ENCODE measurements around the gene SDE2. TPM values are rescaled to one million over a fixed set of nuclear protein-coding genes. Genes with fewer than 3 reads are reported as not detected.
A peak's percentile ranks its signal among the peaks of the same experiment; 100 is the strongest.

SDE2 gene
- polyA plus RNA-seq (ENCODE audit: insufficient read length in 12 of 12) = 10 to 100 TPM in 11 of 12 donors, not detected in 1; 11.8 to 17.0 (median 15.0) TPM
- long read RNA-seq, donor 1, partial matches to known transcripts = 0 of 3 reads
- long read RNA-seq, donor 1, other reads (novel, unspliced or antisense) = 0 of 3 reads
- long read RNA-seq, donor 2, partial matches to known transcripts = 0 of 3 reads
- long read RNA-seq, donor 2, other reads (novel, unspliced or antisense) = 0 of 3 reads
- long read RNA-seq, donor 3 = 0 reads
- long read RNA-seq, donor 4, partial matches to known transcripts = 0 of 2 reads
- long read RNA-seq, donor 4, other reads (novel, unspliced or antisense) = 0 of 2 reads
- long read RNA-seq, donor 5, partial matches to known transcripts = 11 of 14 reads
- long read RNA-seq, donor 5, other reads (novel, unspliced or antisense) = 0 of 14 reads
- long read RNA-seq, donor 6, partial matches to known transcripts = 0 of 2 reads
- long read RNA-seq, donor 6, other reads (novel, unspliced or antisense) = 0 of 2 reads
- long read RNA-seq, donor 7 = 0 reads
- long read RNA-seq, donor 8, partial matches to known transcripts = 0 of 2 reads
- long read RNA-seq, donor 8, other reads (novel, unspliced or antisense) = 0 of 2 reads
- long read RNA-seq, donor 9, partial matches to known transcripts = 0 of 1 reads
- long read RNA-seq, donor 9, other reads (novel, unspliced or antisense) = 0 of 1 reads
- long read RNA-seq, donor 10, partial matches to known transcripts = 0 of 4 reads
- long read RNA-seq, donor 10, other reads (novel, unspliced or antisense) = 0 of 4 reads
- long read RNA-seq, donor 11, partial matches to known transcripts = 5 of 8 reads
- long read RNA-seq, donor 11, other reads (novel, unspliced or antisense) = 0 of 8 reads

GRCh38 chr1:225999227-225999911 is at the start of gene SDE2:
TSS of gene SDE2 (minus strand) at chr1:225999343. CDS start at chr1:225999312, 31 bp downstream.
- DNase-seq = peak; percentile 99

DNA sequence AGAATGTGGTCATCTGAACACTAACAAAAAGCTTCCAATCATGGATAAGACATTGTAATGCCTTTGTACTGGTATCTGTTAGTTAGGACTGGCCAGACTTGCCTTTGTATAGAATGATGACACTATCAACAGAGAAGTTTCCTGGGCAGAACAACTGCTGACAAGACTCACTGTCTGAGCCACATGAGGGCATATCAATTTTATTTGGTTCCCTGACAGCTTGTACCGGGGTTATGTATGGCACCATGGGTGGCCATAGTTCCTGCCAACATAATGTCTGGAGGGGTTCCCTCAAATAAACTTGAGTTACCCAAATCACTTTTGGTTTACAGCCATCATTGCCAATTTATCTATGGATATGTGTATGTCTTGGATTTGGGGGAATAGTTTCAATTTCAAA is 49.7 kb upstream of the SDE2 start:
- no peak for DNase-seq

DNA sequence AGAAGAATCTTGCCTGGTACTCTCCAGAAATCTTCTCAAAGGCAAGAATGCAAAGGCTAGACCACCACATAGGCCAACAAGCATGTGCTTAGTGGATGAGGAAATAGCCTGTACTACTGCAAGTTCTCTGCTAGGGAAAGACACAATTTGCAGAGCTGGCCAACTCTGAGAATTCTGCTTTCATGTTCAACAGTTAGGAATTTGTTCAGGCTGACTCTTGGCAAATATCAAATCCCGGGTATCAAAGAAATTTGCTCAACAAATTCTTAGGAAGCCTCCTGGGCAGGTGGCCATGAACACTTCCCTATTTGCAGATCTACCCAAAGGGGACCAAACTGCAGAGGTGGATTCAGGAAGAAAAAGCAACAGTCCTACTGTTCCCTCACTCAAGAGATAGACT is 48.4 kb upstream of the SDE2 start:
- no peak for DNase-seq

GRCh38 chr1:226046240-226046639 is 47.1 kb upstream of the SDE2 start:
- DNase-seq = no peak

DNA sequence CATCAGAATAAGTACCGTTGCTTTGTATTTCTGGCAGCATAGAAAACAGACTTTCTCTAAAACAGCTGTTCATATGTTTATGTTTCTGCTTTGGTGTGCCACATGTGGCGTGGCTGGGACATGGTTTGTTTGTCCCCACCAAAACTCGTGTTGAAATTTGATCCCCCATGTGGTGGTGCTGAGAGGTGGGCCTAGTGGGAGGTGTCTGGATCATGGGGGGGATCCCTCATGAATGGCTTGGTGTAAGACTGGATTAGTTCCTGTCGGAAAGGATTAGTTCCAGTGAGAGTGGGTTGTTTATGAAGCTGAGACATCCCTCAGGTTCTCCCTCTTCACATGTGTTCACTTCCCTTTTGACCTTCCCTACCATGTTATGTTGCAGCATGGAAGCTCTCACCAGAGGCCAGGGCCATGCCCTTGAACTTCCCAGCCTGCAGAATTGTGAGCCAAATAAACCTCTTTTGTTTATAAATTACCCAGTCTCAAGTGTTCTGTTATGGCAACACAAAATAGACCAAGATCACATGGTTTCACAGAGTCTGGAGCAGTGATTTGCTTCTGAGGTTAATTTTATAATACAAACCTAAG is 45.5 kb upstream of the SDE2 start:
- DNase-seq = no peak

GRCh38 chr1:226041419-226041818 is 42.3 kb upstream of the SDE2 start:
- DNase-seq = no peak

DNA sequence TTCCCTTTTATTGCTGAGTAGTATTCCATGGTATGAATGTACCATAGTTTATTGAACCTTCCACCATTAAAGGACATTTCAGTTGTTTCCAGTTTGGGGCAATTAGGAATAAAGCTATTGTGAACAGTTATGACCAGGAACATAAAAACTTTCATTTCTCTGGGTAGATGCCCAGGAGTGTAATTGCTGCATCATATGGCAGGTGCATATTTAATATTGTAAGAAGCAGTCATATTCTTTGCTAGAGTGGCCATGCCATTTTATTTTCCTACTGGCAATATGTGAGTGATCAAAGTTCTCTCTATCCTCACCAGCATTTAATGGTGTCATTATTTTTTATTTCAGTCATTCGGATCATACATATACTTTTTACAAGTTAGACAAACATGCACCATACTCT is 39.5 kb upstream of the SDE2 start:
- DNase-seq = no peak

- no peak for DNase-seq
Observed at GRCh38 chr1:226035915-226036314, 36.8 kb upstream of the SDE2 start.

GRCh38 chr1:226034482-226034881 is 35.3 kb upstream of the SDE2 start:
- peak; percentile 80 for DNase-seq

DNA sequence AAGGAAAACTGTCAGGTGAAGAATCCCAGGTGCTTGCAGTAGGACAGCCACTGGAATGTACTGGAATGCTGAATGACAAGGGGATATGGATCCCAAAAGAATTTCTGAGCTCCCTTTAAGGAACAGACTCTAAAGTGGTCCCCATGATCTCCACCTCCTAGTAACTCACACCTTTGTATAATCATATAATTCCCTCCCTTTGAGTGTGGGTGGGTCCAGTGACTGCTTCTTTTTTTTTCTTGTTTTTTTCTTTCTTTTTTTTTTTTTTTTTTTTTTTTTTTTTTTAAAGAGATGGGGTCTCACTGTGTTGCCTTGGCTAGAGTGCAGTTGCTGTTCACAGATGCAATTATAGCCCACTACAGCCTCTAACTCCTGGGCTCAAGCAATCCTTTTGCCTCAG is 34.8 kb upstream of the SDE2 start:
- DNase-seq = no peak

GRCh38 chr1:226033582-226033981 is 34.4 kb upstream of the SDE2 start:
- no peak for DNase-seq

- DNase-seq = no peak
Observed at GRCh38 chr1:226029568-226030225, 30.6 kb upstream of the SDE2 start.

GRCh38 chr1:226029093-226029496 is 30.0 kb upstream of the SDE2 start:
- DNase-seq = no peak

- DNase-seq = no peak
Observed at GRCh38 chr1:226027538-226028217, 28.5 kb upstream of the SDE2 start.

- no peak for DNase-seq
Observed at GRCh38 chr1:226026833-226027232, 27.7 kb upstream of the SDE2 start.

- no peak for DNase-seq
Observed at GRCh38 chr1:226023735-226024134, 24.6 kb upstream of the SDE2 start.

- DNase-seq = no peak
Observed at GRCh38 chr1:226021801-226022200, 22.7 kb upstream of the SDE2 start.

GRCh38 chr1:226021401-226021800 is 22.3 kb upstream of the SDE2 start:
- DNase-seq = no peak

DNA sequence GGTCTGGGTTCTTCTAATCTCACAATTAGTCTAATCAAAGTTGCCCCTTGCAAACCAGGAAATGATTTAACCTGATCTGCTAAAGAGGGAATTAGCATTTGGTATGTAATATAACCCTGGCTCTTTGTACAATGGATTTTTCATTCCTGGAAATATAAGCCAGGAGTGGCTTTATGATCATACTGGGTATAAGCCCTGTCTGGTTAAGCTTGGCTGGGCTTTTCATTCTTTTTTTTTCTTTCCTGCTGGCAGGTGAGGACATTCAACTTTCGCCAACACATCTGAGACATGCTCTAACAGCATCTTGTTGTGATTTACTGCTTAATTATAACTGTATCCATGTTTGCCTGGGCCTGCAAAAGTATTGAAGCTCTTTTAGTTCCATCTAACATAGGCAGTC is 20.4 kb upstream of the SDE2 start:
- DNase-seq = no peak

- no peak for DNase-seq
Observed at GRCh38 chr1:226017070-226017469, 17.9 kb upstream of the SDE2 start.

DNA sequence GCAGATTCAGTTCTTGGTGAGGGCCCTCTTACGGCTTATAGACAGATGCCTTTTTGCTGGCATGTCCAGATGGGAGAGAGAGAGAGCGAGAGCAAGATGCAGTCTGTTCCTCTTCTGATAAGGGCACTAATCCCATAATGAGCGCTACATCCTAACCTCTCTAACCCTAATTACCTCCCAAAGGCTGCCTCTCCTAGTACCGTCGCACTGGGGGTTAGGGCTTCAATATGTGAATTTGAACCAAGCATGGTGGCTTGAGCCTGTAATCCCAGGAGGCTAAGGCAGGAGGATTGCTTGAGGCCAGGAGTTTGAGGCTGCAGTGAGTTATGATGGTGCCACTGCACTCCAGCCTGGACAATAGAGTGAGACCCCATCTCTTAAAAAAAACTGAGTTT is 10.5 kb upstream of the SDE2 start:
- no peak for DNase-seq
